ENCODE data around the gene KIF1B.
A peak's percentile ranks its signal among the peaks of the same experiment; 100 is the strongest.
"Not testable (repeated sequence)": the region's sequence is repeated elsewhere in the genome, so short reads cannot be mapped to it uniquely, and the experiment has no call there.

The KIF1B gene

DNA sequence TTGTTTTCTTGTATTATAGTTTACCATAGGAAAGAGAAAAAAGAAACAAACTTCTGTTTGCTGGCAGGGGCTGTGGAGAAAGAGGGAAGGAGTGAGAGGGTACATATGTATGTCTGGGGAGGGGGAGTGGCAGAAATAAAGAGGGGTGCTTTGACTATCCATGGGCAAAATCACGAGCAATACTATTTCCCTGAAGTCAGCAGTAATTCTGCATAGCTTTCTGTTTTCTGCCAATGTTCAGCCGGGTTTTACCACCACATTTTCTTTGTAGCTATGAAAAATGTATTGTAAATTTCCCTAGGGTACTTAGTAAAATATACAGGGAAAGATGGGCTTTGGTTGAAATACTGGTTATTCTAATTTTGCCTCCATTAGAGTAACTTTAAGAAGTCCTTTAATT, 143.3 kb downstream of the KIF1B start:
- Histone ChIP-seq H3K4me1 (ENCODE audit: control insufficient read depth, insufficient read depth, low read length, poor library complexity, severe bottlenecking) (no peaks in the 10 kb centered on the region), H3K27ac (ENCODE audit: low read depth, low read length, severe bottlenecking) (no peak overlapping the region), H3K4me3 (ENCODE audit: extremely low read depth, insufficient read depth, low read length, poor library complexity, severe bottlenecking) (no peak overlapping the region), H3K36me3 (ENCODE audit: control insufficient read depth, insufficient read depth, low read length) (peaks cover 58% of the 10 kb centered on the region), H3K9me3 (ENCODE audit: control insufficient read depth, low read length) (no peaks in the 10 kb centered on the region)
- 100% methylated on average over 2 of the region's 2 CpGs; no CpG with 5 or more reads in 1 of the 2 experiments for WGBS, 2 experiments (ENCODE audit: insufficient coverage in 2 of 2)

DNA sequence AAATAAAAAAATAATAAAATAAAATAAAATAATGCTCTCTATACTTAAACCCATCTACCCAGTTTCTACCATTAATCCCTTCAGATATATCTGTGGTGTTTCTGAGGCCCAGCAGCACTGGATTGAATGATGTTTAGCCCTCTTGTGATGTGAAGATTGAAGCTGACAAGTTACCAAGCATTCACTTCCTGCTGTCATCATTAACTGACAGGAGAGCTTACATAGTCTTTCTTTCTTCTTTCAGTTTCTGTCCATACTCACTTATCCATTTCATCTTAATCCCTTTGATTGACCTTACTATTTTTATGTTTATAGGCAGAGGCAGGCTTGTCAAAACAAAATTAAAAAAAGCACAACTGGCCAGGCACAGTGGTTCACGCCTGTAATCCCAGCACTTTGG, 149.7 kb downstream of the KIF1B start:
- Histone ChIP-seq H3K27ac (ENCODE audit: low read depth, low read length, severe bottlenecking) (no peak overlapping the region), H3K9me3 (ENCODE audit: control insufficient read depth, low read length) (no peaks in the 10 kb centered on the region), H3K4me3 (ENCODE audit: extremely low read depth, insufficient read depth, low read length, poor library complexity, severe bottlenecking) (no peak overlapping the region), H3K4me1 (ENCODE audit: control insufficient read depth, insufficient read depth, low read length, poor library complexity, severe bottlenecking) (no peaks in the 10 kb centered on the region), H3K36me3 (ENCODE audit: control insufficient read depth, insufficient read depth, low read length) (peaks cover 58% of the 10 kb centered on the region)
- WGBS, 2 experiments (ENCODE audit: insufficient coverage in 2 of 2) = 89% methylated on average over 1 of the region's 1 CpG; no CpG with 5 or more reads in 1 of the 2 experiments

DNA sequence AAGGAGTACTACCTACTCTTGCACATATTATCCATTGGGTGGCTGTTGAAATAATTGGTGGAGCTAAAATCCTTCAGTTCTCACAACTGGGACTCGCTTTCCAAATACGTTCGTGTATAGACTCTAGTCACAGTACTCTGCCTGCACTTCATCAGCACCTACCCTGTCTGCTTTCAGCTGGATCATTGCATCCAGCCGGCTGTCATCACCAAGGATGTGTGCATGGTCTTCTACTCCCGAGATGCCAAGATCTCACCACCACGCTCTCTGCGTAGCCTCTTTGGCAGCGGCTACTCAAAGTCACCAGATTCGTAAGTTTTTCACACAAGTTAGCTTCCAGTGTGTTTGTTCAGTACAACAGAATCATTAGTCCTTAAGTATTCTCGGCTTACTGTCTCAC, 151.1 kb downstream of the KIF1B start:
- WGBS, 2 experiments (ENCODE audit: insufficient coverage in 2 of 2) = 92 to 97% methylated on average over 10 of the region's 10 CpGs
- no peaks in the 10 kb centered on the region for H3K4me1 ChIP-seq (ENCODE audit: control insufficient read depth, insufficient read depth, low read length, poor library complexity, severe bottlenecking)
- H3K9me3 ChIP-seq (ENCODE audit: control insufficient read depth, low read length) = no peaks in the 10 kb centered on the region
- no peak overlapping the region for H3K27ac ChIP-seq (ENCODE audit: low read depth, low read length, severe bottlenecking)
- no peak overlapping the region for H3K4me3 ChIP-seq (ENCODE audit: extremely low read depth, insufficient read depth, low read length, poor library complexity, severe bottlenecking)
- peaks cover 65% of the 10 kb centered on the region for H3K36me3 ChIP-seq (ENCODE audit: control insufficient read depth, insufficient read depth, low read length)

DNA sequence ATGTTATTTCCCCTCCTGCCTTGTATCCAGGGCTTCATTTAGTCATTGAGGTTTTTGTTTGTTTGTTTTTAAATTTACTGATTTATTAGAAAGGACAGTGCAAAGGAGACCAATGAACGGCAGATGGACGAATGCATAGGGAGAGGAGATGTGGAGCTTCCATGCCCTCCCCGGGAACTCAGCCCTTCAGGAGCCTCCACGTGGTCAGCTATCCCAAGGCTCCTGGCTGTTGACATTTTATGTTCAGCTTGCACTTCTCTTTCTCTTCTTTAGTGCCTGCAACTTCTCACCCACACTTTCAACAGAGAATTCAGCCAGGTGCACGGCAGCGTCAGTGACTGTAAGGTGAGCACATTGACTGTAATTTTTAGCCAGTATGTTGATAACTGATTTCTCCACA, 157.8 kb downstream of the KIF1B start:
- H3K4me1 ChIP-seq (ENCODE audit: control insufficient read depth, insufficient read depth, low read length, poor library complexity, severe bottlenecking) = no peaks in the 10 kb centered on the region
- 86 to 100% methylated on average over 3 of the region's 6 CpGs for WGBS, 2 experiments (ENCODE audit: insufficient coverage in 2 of 2)
- no peak overlapping the region for H3K27ac ChIP-seq (ENCODE audit: low read depth, low read length, severe bottlenecking)
- peaks cover 79% of the 10 kb centered on the region for H3K36me3 ChIP-seq (ENCODE audit: control insufficient read depth, insufficient read depth, low read length)
- H3K4me3 ChIP-seq (ENCODE audit: extremely low read depth, insufficient read depth, low read length, poor library complexity, severe bottlenecking) = no peak overlapping the region
- no peaks in the 10 kb centered on the region for H3K9me3 ChIP-seq (ENCODE audit: control insufficient read depth, low read length)

DNA sequence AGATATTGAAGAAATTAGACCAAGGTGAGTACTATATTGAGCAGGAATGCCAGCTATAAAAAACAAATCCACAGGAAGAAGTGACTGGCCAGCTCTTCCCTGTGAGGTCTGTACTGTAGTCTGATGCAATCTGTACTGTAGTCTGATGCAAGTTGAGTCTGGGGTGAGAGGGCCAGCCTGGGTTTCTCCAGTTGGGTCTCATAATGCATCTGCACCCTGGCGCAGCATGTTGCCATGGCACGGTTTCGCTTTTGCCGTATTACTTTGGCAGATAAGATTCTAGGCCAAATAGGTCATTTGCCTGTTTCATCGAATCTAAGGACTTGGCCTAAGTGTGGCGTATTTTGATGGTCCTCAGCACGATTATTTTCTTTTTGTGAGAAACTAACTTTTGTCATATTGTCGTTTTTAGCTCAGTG, 164.1 kb downstream of the KIF1B start:
- Histone ChIP-seq H3K4me1 (ENCODE audit: control insufficient read depth, insufficient read depth, low read length, poor library complexity, severe bottlenecking) (peaks cover 5% of the 10 kb centered on the region), H3K9me3 (ENCODE audit: control insufficient read depth, low read length) (no peaks in the 10 kb centered on the region), H3K36me3 (ENCODE audit: control insufficient read depth, insufficient read depth, low read length) (peaks cover 79% of the 10 kb centered on the region), H3K27ac (ENCODE audit: low read depth, low read length, severe bottlenecking) (peak overlapping the region; percentile 6), H3K4me3 (ENCODE audit: extremely low read depth, insufficient read depth, low read length, poor library complexity, severe bottlenecking) (no peak overlapping the region)
- 94 to 95% methylated on average over 8 of the region's 8 CpGs for WGBS, 2 experiments (ENCODE audit: insufficient coverage in 2 of 2)

DNA sequence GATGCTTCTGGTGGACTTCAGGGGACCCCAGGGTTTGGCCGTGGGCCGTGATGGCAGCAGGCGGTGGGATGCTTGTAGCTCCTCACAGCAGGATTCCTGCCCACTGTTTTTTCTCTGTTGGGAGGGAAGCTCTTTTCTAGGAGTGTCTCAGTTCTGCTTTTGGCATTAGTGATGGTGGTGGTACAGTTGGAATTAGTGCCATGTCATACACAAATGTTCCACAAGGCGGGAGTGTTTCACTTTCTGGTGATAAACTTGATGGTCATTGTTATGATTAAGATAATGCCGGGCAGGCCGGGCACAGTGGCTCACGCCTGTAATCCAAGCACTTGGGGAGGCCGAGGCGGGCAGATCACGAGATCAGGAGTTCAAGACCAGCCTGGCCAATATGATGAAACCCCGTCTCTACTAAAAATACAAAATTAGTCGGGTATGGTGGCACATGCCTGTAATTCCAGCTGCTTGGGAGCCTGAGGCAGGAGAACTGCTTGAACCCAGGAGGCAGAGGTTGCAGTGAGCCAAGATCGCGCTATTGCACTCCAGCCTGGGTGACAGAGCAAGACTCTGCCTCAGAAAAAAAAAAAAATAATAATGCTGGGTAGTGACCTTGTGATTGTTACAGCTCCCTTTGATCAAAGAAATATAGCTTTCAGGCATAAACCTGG, 167.1 kb downstream of the KIF1B start:
- H3K9me3 ChIP-seq (ENCODE audit: control insufficient read depth, low read length); H3K4me3 ChIP-seq (ENCODE audit: extremely low read depth, insufficient read depth, low read length, poor library complexity, severe bottlenecking); H3K4me1 ChIP-seq (ENCODE audit: control insufficient read depth, insufficient read depth, low read length, poor library complexity, severe bottlenecking): not testable (repeated sequence)
- peak overlapping the region; percentile 37 for H3K27ac ChIP-seq (ENCODE audit: low read depth, low read length, severe bottlenecking)
- peaks cover 73% of the 10 kb centered on the region for H3K36me3 ChIP-seq (ENCODE audit: control insufficient read depth, insufficient read depth, low read length)
- 84 to 87% methylated on average over 12 to 14 of the region's 14 CpGs for WGBS, 2 experiments (ENCODE audit: insufficient coverage in 2 of 2)

DNA sequence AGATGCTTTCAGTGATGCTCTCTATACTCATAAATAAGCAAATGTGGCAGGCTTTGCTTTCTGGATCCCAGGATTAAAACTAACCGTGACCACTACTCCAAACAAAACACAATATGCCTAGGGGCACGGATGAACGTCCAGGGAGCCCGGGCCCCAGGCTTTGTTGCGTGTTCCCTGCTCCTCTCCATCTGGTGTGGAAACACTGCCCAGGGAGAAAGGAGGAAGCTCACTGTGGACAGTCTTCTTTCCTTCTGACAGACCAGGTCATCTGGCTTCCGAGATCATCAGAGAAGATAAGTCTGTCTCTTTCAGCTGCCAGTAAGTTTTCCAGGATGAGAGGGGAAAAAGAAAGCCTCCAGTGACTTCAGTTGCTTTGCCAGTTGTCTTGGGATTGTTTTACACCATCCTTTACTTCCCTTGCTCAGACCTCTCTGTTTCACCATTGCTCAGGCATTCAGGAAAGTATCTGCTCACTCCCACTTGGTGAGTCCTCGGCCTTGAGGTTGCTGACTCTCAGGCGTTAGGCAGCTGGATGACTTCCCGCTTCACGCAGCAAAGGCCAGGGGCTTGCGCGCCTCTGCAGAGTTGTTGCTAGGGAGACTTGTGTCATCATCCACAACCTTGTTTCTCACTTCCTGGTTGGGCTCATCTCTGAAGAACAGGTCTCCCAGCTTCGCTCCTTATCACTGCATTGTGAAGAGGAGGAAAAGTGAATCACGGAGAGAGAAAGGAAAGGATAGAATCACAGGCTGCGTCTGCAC, 167.9 kb downstream of the KIF1B start:
- peaks cover 79% of the 10 kb centered on the region for H3K36me3 ChIP-seq (ENCODE audit: control insufficient read depth, insufficient read depth, low read length)
- peaks cover 5% of the 10 kb centered on the region for H3K4me1 ChIP-seq (ENCODE audit: control insufficient read depth, insufficient read depth, low read length, poor library complexity, severe bottlenecking)
- no peaks in the 10 kb centered on the region for H3K9me3 ChIP-seq (ENCODE audit: control insufficient read depth, low read length)
- no peak overlapping the region for H3K4me3 ChIP-seq (ENCODE audit: extremely low read depth, insufficient read depth, low read length, poor library complexity, severe bottlenecking)
- H3K27ac ChIP-seq (ENCODE audit: low read depth, low read length, severe bottlenecking) = peak overlapping the region; percentile 47
- 85 to 91% methylated on average over 12 to 14 of the region's 15 CpGs for whole genome bisulfite sequencing, 2 experiments (ENCODE audit: insufficient coverage in 2 of 2)

DNA sequence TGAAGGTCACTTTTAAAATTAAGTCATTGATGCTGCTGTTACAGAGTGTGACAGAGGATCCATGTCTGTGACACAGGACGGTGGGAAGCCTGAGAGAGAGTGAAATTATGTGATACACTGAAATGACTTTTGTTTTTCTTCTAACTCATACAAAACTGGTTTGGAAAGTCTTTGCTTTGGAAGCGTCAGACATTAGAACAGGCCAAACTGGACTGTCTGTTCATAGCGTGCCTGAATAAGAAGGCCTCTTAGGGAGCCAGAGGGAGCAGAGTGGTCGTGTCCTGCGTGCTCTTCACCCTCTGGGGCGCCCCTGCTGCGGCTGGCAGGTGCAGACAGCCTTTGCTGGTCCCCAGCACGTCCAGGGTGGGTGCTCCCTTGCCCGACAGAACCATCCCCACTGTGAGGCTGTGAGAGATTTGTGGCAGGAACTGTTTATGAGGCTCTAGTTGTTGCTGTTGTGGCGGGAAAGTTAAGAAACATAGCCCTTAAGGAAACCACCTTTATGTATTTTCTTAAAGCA, 168.8 kb downstream of the KIF1B start:
- peaks cover 76% of the 10 kb centered on the region for H3K36me3 ChIP-seq (ENCODE audit: control insufficient read depth, insufficient read depth, low read length)
- H3K9me3 ChIP-seq (ENCODE audit: control insufficient read depth, low read length) = no peaks in the 10 kb centered on the region
- H3K27ac ChIP-seq (ENCODE audit: low read depth, low read length, severe bottlenecking) = no peak overlapping the region
- H3K4me3 ChIP-seq (ENCODE audit: extremely low read depth, insufficient read depth, low read length, poor library complexity, severe bottlenecking) = no peak overlapping the region
- peaks cover 5% of the 10 kb centered on the region for H3K4me1 ChIP-seq (ENCODE audit: control insufficient read depth, insufficient read depth, low read length, poor library complexity, severe bottlenecking)
- WGBS, 2 experiments (ENCODE audit: insufficient coverage in 2 of 2) = 93 to 95% methylated on average over 7 to 8 of the region's 10 CpGs

DNA sequence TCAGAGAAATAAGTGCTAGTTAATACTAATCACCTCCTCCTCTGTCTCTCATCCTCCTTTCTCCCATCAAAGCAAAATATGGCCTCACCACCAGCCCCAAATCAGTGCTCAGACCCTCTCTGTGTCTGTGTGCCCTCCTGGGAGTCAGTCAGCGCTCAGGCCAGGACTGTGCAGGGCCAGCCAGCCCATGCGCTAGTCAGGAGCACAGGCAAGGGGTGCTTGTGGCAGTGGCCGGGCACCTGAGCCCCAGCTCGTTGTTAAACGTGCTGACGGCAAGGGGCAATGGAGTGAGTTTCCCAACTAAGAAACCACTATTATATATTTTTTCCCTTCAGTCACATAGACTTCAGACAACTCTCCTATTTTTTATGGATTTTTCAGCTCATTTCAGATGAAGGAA, 169.3 kb downstream of the KIF1B start:
- H3K27ac ChIP-seq (ENCODE audit: low read depth, low read length, severe bottlenecking) = no peak overlapping the region
- no peaks in the 10 kb centered on the region for H3K9me3 ChIP-seq (ENCODE audit: control insufficient read depth, low read length)
- H3K36me3 ChIP-seq (ENCODE audit: control insufficient read depth, insufficient read depth, low read length) = peaks cover 74% of the 10 kb centered on the region
- H3K4me1 ChIP-seq (ENCODE audit: control insufficient read depth, insufficient read depth, low read length, poor library complexity, severe bottlenecking) = peaks cover 5% of the 10 kb centered on the region
- H3K4me3 ChIP-seq (ENCODE audit: extremely low read depth, insufficient read depth, low read length, poor library complexity, severe bottlenecking) = no peak overlapping the region
- WGBS, 2 experiments (ENCODE audit: insufficient coverage in 2 of 2) = 100% methylated on average over 2 to 6 of the region's 6 CpGs

DNA sequence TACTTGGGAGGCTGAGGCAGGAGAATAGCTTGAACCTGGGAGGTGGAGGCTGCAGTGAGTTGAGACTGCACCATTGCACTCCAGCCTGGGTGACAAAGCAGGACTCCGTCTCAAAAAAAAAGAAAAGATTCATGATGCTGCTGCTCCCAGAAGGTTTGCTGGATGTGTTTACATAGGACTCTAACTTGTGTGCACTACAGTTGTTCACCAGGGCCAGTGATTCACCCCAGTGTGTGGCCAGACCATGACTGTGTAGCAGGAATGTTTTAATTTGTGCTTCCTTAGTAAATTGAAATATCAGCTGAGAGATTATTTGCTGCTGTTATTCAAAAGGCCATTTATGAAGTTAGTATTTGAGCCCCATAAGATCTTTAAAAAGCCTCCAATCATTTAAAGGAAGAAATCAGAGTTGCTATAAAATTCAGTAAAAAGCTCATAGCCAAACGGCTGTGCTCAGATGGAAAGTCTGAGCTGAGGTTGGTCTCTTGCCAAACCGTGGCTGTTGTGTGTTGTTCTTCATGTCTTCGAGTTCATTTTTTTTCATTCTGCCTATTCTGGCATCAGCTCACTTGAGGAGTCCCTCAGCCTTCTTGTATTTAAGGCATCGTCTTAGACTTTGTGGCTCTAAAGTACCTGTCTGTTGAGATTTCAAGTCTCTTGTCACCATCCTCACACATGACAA, 170.4 kb downstream of the KIF1B start:
- WGBS, 2 experiments (ENCODE audit: insufficient coverage in 2 of 2) = 85 to 97% methylated on average over 5 of the region's 5 CpGs
- Histone ChIP-seq H3K9me3 (ENCODE audit: control insufficient read depth, low read length) (no peaks in the 10 kb centered on the region), H3K4me1 (ENCODE audit: control insufficient read depth, insufficient read depth, low read length, poor library complexity, severe bottlenecking) (peaks cover 5% of the 10 kb centered on the region), H3K36me3 (ENCODE audit: control insufficient read depth, insufficient read depth, low read length) (peaks cover 65% of the 10 kb centered on the region), H3K27ac (ENCODE audit: low read depth, low read length, severe bottlenecking) (peak overlapping the region; percentile 59), H3K4me3 (ENCODE audit: extremely low read depth, insufficient read depth, low read length, poor library complexity, severe bottlenecking) (no peak overlapping the region)
